PC-3 (cell line): Measurements from ENCODE around the gene CNR2. TPM values are rescaled to one million over a fixed set of nuclear protein-coding genes. Genes with fewer than 3 reads are reported as not detected.

Source experiments
- ATAC-seq: fragments of 200-7000 bp; cut with Tn5 transposase; 2 replicates; pipeline ENCODE4 v1.9.1; 2020; ENCODE audit warnings: mild to moderate bottlenecking, moderate library complexity
- BruUV-seq: library from RNA; stranded (reverse); fragments of 400-500 nt; replicated peaks from 2 replicates; lab custom pipeline; 2021; lab: Mats Ljungman, UMichigan
- CTCF ChIA-PET: fragments of 300-600 bp; sonication (Branson Sonifier 250); formaldehyde crosslinking; loops from one replicate; lab custom pipeline; 2022; ENCODE audit warnings: antibody characterized with exemption; lab: Charles Lee
- POLR2A ChIA-PET: fragments of 300-600 bp; sonication (Branson Sonifier 250); formaldehyde crosslinking; loops from one replicate; lab custom pipeline; 2022; ENCODE audit warnings: antibody characterized with exemption; ENCODE audit not compliant: unreplicated experiment; lab: Charles Lee
- DNase-seq: peaks from one replicate; pipeline ENCODE4 v3.0.0-alpha.2; 2015
- H2AFZ ChIP-seq: fragments of 300-600 bp; sonication (generic); 2 replicates; pipeline ENCODE4 v1.6.0; 2016; ENCODE audit warnings: antibody characterized with exemption, low read length
- H3F3A ChIP-seq: fragments of 300-600 bp; sonication (generic); one replicate; pipeline ENCODE4 v1.6.0; 2017; ENCODE audit warnings: antibody characterized with exemption, low read length, control low read depth, mild to moderate bottlenecking; ENCODE audit not compliant: unreplicated experiment
- H3K27ac ChIP-seq: fragments of 300-600 bp; sonication (generic); 2 replicates; pipeline ENCODE4 v1.5.1; 2016; ENCODE audit warnings: mild to moderate bottlenecking, low read length
- H3K27me3 ChIP-seq: fragments of 300-600 bp; sonication (generic); 2 replicates; pipeline ENCODE4 v1.6.1; 2016; ENCODE audit warnings: low read length, mixed read lengths
- H3K36me3 ChIP-seq: fragments of 300-600 bp; sonication (generic); 2 replicates; pipeline ENCODE4 v1.6.1; 2016; ENCODE audit warnings: low read depth, mixed run types, low read length, mixed read lengths
- H3K4me1 ChIP-seq: fragments of 300-600 bp; sonication (generic); 2 replicates; pipeline ENCODE4 v1.5.1; 2016; ENCODE audit warnings: low read length; ENCODE audit not compliant: insufficient read depth
- H3K4me2 ChIP-seq: fragments of 300-600 bp; sonication (generic); 2 replicates; pipeline ENCODE4 v1.6.0; 2016; ENCODE audit warnings: low read length
- H3K4me3 ChIP-seq: fragments of 300-600 bp; sonication (generic); 2 replicates; pipeline ENCODE4 v1.5.1; 2016; ENCODE audit warnings: mild to moderate bottlenecking, low read length, mixed read lengths
- H3K79me2 ChIP-seq: fragments of 300-600 bp; sonication (generic); 2 replicates; pipeline ENCODE4 v1.6.1; 2017; ENCODE audit warnings: low read length, mixed read lengths
- H3K9ac ChIP-seq: fragments of 300-600 bp; sonication (generic); 2 replicates; pipeline ENCODE4 v1.6.0; 2016; ENCODE audit warnings: mild to moderate bottlenecking, low read length
- H3K9me2 ChIP-seq: fragments of 300-600 bp; sonication (generic); replicated peaks from 2 replicates; pipeline ENCODE4 v1.6.1; 2016; ENCODE audit warnings: mixed run types, low read length, mixed read lengths
- H3K9me3 ChIP-seq: fragments of 300-600 bp; sonication (generic); 2 replicates; pipeline ENCODE4 v1.6.1; 2016; ENCODE audit warnings: low read length, mixed read lengths
- H4K20me1 ChIP-seq: fragments of 300-600 bp; sonication (generic); 2 replicates; pipeline ENCODE4 v1.6.1; 2016; ENCODE audit warnings: low read length, mixed read lengths
- EZH2 ChIP-seq: fragments of 300-600 bp; sonication (generic); IDR thresholded peaks from one replicate; pipeline ENCODE4 v1.6.1; 2017; ENCODE audit warnings: antibody characterized with exemption, mild to moderate bottlenecking, low read length; ENCODE audit not compliant: unreplicated experiment
- EZH2phosphoT487 ChIP-seq: fragments of 300-600 bp; sonication (generic); IDR thresholded peaks from 2 replicates; pipeline ENCODE4 v1.6.1; 2018; ENCODE audit warnings: mild to moderate bottlenecking, antibody characterized with exemption, low read length, borderline replicate concordance
- intact Hi-C: fragments of 100-400 bp; cut with micrococcal nuclease; formaldehyde crosslinking; loops from 2 replicates; pipeline ENCODE4 v1.9.0; 2023
- total RNA-seq: library from RNA; depleted of rRNA; stranded (reverse); fragments of >200 nt; gene quantifications from 2 replicates; pipeline ENCODE4 v1.2.3, GENCODE V29; 2014
- TF ChIP-seq, protein P1 (sequence below): fragments of 300-600 bp; sonication (generic); conservative IDR thresholded peaks from 2 replicates; pipeline ENCODE4 v1.5.1; 2017; ENCODE audit warnings: antibody characterized with exemption, low read depth, mild to moderate bottlenecking, low read length

The CNR2 gene
- total RNA-seq, 1 experiment from 2014 or later, result not detected

DNA sequence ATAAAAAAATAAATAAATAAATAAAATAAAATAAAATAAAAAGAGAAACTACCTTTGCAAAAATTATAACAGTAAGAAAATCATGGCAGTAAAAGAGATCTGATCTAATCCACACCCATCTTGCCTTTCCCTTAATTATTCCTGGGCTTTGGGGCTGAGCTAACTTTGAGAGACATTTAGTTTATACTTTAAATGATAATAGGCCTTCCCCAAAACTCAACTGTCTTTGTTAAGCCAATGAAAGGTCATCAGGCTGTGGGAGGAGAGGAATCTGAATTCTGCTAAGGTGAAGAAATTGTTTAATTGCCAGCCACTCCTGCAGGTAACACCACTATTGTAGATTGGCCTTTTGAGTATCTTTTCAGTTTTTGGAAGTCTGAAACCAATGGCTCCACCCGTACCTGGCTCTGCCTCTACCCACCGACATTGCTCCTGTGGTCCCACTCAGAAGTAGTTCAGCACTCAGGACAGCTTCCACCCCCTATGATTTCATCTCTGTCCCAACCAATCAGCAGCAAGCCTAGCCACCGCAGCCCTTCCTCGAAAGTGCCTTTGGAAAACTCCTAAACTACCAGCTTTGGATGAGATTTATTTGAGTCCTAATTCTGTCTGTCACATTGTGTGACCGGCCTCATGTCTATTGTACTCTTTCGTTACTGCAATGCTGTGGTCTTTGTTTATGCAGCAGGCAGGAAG, 23.5 kb upstream of the CNR2 start:
- H3F3A ChIP-seq, result no peaks in the 10 kb centered on the region
- H3K27me3 ChIP-seq, result no peaks in the 10 kb centered on the region
- no TSS peak for BruUV-seq
- no peaks in the 10 kb centered on the region for H3K9me3 ChIP-seq
- ChIA-PET POLR2A (no interaction called here), CTCF (no interaction called here)
- no peaks in the 10 kb centered on the region for H3K4me1 ChIP-seq
- H2AFZ ChIP-seq, result no peak overlapping the region
- no peaks in the 10 kb centered on the region for H3K36me3 ChIP-seq
- H3K79me2 ChIP-seq, result no peaks in the 10 kb centered on the region
- H3K9ac ChIP-seq, result no peak overlapping the region
- DNase-seq, result no peak
- no peaks in the 10 kb centered on the region for H4K20me1 ChIP-seq
- H3K4me2 ChIP-seq, result no peak overlapping the region
- no peak overlapping the region for H3K27ac ChIP-seq
- ATAC-seq, result no peak
- intact Hi-C loops, result no loop called here
- no peaks in the 10 kb centered on the region for H3K9me2 ChIP-seq
- H3K4me3 ChIP-seq, result no peak overlapping the region
- TF ChIP-seq, protein P1, sequence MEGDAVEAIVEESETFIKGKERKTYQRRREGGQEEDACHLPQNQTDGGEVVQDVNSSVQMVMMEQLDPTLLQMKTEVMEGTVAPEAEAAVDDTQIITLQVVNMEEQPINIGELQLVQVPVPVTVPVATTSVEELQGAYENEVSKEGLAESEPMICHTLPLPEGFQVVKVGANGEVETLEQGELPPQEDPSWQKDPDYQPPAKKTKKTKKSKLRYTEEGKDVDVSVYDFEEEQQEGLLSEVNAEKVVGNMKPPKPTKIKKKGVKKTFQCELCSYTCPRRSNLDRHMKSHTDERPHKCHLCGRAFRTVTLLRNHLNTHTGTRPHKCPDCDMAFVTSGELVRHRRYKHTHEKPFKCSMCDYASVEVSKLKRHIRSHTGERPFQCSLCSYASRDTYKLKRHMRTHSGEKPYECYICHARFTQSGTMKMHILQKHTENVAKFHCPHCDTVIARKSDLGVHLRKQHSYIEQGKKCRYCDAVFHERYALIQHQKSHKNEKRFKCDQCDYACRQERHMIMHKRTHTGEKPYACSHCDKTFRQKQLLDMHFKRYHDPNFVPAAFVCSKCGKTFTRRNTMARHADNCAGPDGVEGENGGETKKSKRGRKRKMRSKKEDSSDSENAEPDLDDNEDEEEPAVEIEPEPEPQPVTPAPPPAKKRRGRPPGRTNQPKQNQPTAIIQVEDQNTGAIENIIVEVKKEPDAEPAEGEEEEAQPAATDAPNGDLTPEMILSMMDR, result no peak
- no peak for TF ChIP-seq EZH2phosphoT487
- no peak for TF ChIP-seq EZH2

DNA sequence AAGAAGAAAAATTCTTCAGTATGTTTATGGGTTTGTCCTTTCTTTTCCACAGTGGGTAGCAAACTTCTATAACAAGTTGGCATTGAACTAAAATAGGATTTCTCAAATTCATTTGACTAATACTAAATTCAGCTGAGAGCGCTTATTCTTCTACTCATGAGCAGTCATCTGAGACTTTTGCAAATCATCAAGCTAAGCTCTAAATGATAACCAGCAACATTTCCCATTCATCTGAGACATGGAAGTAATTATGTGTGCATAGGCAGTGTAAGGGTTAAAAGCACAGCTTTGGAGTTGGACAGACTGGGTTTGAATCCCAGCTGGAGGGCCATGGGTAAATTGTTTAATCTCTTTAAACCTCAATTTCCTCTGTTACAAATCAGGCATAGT, 18.3 kb upstream of the CNR2 start:
- DNase-seq (no peak), ATAC-seq (no peak)
- Histone ChIP-seq H3K79me2 (no peaks in the 10 kb centered on the region), H3K36me3 (no peaks in the 10 kb centered on the region), H3K4me2 (no peak overlapping the region), H3F3A (no peaks in the 10 kb centered on the region), H3K9ac (no peak overlapping the region), H3K4me1 (no peaks in the 10 kb centered on the region), H3K27ac (no peak overlapping the region), H4K20me1 (no peaks in the 10 kb centered on the region), H3K27me3 (no peaks in the 10 kb centered on the region), H3K9me2 (no peaks in the 10 kb centered on the region), H3K9me3 (no peaks in the 10 kb centered on the region), H3K4me3 (no peak overlapping the region), H2AFZ (no peak overlapping the region)
- no TSS peak for BruUV-seq
- intact Hi-C loops, result no loop called here
- TF ChIP-seq EZH2phosphoT487, result no peak
- TF ChIP-seq, protein P1, result no peak
- no peak for TF ChIP-seq EZH2
- ChIA-PET POLR2A (no interaction called here), CTCF (no interaction called here)

DNA sequence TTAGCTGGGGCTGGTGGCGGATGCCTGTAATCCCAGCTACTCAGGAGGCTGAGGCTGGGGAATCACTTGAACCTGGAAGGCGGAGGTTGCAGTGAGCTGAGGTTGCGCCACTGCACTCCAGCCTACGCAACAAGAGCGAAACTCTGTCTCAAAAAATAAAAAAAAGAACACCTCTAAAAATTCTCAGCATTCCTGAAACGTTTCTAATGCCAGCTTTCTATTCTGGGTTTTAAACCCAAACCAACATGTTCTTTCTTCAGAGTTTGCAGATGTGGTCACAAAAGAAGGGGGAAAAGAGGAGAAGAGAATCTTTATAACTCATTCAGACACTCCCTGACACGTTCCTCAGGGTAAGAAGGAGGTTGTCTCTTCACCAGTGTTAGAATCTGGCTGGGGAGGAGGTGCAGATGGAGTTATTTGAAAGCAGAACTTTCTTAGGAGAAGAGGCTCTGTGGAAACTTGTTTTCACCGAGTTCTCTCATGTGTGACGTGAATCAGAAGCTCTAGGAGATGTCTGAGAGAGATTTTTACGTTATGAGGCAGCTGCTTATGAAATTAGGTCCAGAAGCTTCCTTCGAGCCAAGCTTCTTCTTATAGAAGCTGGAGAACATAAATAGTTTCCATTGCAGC, 17.8 kb upstream of the CNR2 start:
- intact Hi-C loops, result no loop called here
- Histone ChIP-seq H3F3A (no peaks in the 10 kb centered on the region), H3K27me3 (no peaks in the 10 kb centered on the region), H3K79me2 (no peaks in the 10 kb centered on the region), H4K20me1 (no peaks in the 10 kb centered on the region), H3K27ac (no peak overlapping the region), H3K9ac (no peak overlapping the region), H2AFZ (no peak overlapping the region), H3K4me3 (no peak overlapping the region), H3K4me1 (no peaks in the 10 kb centered on the region), H3K9me2 (no peaks in the 10 kb centered on the region), H3K9me3 (no peaks in the 10 kb centered on the region), H3K4me2 (no peak overlapping the region), H3K36me3 (no peaks in the 10 kb centered on the region)
- BruUV-seq, result no TSS peak
- no peak for ATAC-seq
- DNase-seq, result no peak
- TF ChIP-seq EZH2 (no peak), EZH2phosphoT487 (no peak)
- TF ChIP-seq, protein P1, result no peak
- POLR2A ChIA-PET, result no interaction called here
- CTCF ChIA-PET, result no interaction called here
